Pancreas (tissue), 10 donors: Measurements from ENCODE around the gene USP3. TPM values are rescaled to one million over a fixed set of nuclear protein-coding genes. Genes with fewer than 3 reads are reported as not detected.

ENCODE experiments used
- ATAC-seq, 4 donors: fragments of 200-7000 bp; cut with Tn5 transposase; one replicate each; pipeline versions ENCODE4 v1.8.0 to v1.9.1; 2020; ENCODE audit warnings: mild to moderate bottlenecking in 4 of 4, moderate library complexity in 4 of 4
- DNase-seq, 6 donors: peaks; one replicate each; pipeline ENCODE4 v3.0.0-alpha.2; 2020
- FAIRE-seq: peaks from 2 replicates; lab custom pipeline; 2012; peaks lifted over from hg19 to GRCh38; lab: Jason Lieb, UNC
- H3K27ac ChIP-seq, 4 donors: fragments of 200-600 bp; sonication (generic); 1 replicate in 3 of 4; 2 replicates in 1 of 4; pipeline versions ENCODE4 v1.5.0 to v1.8.0; 2020
- H3K27me3 ChIP-seq, 4 donors: fragments of 200-600 bp; one replicate each; pipeline ENCODE4 v1.8.0; 2021
- H3K36me3 ChIP-seq, 3 donors: fragments of 200-600 bp; sonication (generic) in 1 of 3; one replicate each; pipeline versions ENCODE4 v1.5.0 to v1.8.0; 2020 to 2021
- H3K4me1 ChIP-seq, 3 donors: fragments of 200-600 bp; one replicate each; pipeline ENCODE4 v1.8.0; 2021
- H3K4me3 ChIP-seq, 4 donors: fragments of 200-600 bp; sonication (generic) in 2 of 4; one replicate each; pipeline versions ENCODE4 v1.5.0 to v1.8.0; 2020 to 2021
- H3K9me3 ChIP-seq, 4 donors: fragments of 200-600 bp; one replicate each; pipeline ENCODE4 v1.8.0; 2021
- WGBS, 2 donors: extraction: QIAGEN DNeasy Blood & Tissue Kit; methylation state at CpG; one replicate each; pipeline ENCODE4 v1.1.7; 2013; 5-methylcytosine and 5-hydroxymethylcytosine counted together
- intact Hi-C, 3 donors: fragments of 100-400 bp; cut with DNase I; formaldehyde crosslinking; loops; one replicate each; pipeline versions ENCODE4 v1.11.1 to v1.14.2; 2022
- polyA plus RNA-seq, 2 donors: library from polyadenylated mRNA; stranded (reverse); fragments of 200-250 nt; gene quantifications; one replicate each; pipeline ENCODE4 v1.2.3, GENCODE V29; 2013
- total RNA-seq, 6 donors: library from RNA; stranded (reverse); fragmentation: NEBNext Ultra II Directional in 4 of 6; extraction: Animal tissue kit (Norgen Biotek cat#: 25700) in 4 of 6; gene quantifications; one replicate each; pipeline versions ENCODE4 v1.2.1 to v1.2.4, GENCODE V29; 2021 to 2023
- TF ChIP-seq, protein P1 (sequence below), 4 donors: fragments of 200-600 bp; sonication (generic) in 3 of 4; IDR thresholded peaks; one replicate each; pipeline versions ENCODE4 v1.5.0 to v1.8.0; 2021; ENCODE audit warnings: antibody characterized with exemption in 4 of 4
- donor health status: healthy with polysubstance abuse.
- donor health status: DM: no; HTN: no; CAD: no; lungs with moderate emphysema.
- donor health status: DM: no; HTN: no; CAD: no.
- donor health status: control.
- donor health status: control.
- donor health status: Bipolar disorder and iron deficiency.
- donor health status: DM: yes; HTN: yes; CAD: no.
- donor health status: DM: no; HTN: no; CAD: no.
- donor health status: DM: no; HTN: no; CAD: no.
- donor health status: DM: yes; HTN: yes; CAD: no.

USP3 gene
- total and polyA plus RNA-seq, 8 donors, result 28.5 to 50.8 (median 41.2) TPM

GRCh38 chr15:63458794-63459395 lies 45.5 kb upstream of the USP3 start:
- Histone ChIP-seq H3K36me3 (no peaks in the 10 kb centered on the region), H3K4me3 (no peak overlapping the region), H3K27me3 (no peaks in the 10 kb centered on the region), H3K27ac (no peak overlapping the region), H3K9me3 (no peaks in the 10 kb centered on the region), H3K4me1 (peaks cover 4 to 21% (median 11%) of the 10 kb centered on the region in 3 donors)
- TF ChIP-seq, protein P1, sequence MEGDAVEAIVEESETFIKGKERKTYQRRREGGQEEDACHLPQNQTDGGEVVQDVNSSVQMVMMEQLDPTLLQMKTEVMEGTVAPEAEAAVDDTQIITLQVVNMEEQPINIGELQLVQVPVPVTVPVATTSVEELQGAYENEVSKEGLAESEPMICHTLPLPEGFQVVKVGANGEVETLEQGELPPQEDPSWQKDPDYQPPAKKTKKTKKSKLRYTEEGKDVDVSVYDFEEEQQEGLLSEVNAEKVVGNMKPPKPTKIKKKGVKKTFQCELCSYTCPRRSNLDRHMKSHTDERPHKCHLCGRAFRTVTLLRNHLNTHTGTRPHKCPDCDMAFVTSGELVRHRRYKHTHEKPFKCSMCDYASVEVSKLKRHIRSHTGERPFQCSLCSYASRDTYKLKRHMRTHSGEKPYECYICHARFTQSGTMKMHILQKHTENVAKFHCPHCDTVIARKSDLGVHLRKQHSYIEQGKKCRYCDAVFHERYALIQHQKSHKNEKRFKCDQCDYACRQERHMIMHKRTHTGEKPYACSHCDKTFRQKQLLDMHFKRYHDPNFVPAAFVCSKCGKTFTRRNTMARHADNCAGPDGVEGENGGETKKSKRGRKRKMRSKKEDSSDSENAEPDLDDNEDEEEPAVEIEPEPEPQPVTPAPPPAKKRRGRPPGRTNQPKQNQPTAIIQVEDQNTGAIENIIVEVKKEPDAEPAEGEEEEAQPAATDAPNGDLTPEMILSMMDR (IDR thresholded peaks at IDR 0.05), result no peak
- no peak for FAIRE-seq
- DNase-seq, result no peak
- intact Hi-C loops, result no loop called here
- ATAC-seq, result no peak
- WGBS, 2 donors, result 87 to 95% methylated on average over 33 to 36 of the region's 36 CpGs

DNA sequence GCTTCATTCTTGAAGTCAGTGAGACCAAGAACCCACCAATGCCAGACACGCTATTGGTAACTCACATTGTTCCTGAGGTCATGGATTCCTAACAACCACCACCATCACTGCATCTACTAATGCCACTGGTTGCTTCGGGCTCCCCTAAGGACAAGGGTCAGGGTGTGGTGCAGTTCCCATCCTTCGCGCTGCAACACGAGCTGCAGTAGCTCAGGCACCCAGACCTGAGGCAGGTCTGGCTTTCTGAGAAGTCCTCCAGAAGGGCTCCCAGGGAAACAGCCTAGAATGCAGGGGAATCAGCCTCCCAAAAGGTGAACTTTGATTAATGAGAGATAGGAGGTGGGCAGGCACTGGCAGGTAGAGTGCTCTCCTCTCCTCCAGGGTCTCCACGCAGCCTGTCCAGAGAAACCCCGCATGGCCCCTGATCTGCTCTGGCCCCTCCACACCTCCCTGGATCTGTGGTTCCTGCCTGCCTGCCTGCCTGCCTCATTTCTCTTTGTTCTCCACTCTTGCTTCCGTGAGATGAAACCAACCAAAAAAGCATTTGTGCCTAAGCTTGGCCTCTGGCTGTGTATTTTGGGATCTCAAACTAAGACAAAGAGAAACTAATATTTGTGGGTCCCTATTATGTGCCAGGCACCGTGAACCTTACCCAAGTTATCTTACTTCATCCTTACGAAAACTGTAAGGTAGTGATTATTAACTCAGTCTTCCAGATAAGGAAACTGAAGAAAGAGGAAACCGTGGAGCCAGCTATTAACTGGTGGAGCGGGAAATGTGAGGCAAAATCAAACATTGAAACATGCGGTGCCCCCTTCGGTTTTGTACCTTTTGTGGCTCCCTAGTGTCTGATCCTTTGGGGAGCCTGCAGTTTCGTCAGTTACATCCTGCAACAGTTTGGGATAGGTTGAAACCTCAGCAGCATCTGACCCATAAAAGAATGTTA lies 43.9 kb upstream of the USP3 start:
- TF ChIP-seq, protein P1 (IDR thresholded peaks at IDR 0.05), result no peak
- Histone ChIP-seq H3K27me3 (no peaks in the 10 kb centered on the region), H3K9me3 (no peaks in the 10 kb centered on the region), H3K27ac (no peak overlapping the region), H3K4me3 (no peak overlapping the region), H3K36me3 (no peaks in the 10 kb centered on the region), H3K4me1 (peaks cover 4 to 21% (median 11%) of the 10 kb centered on the region in 3 donors)
- no peak for DNase-seq
- intact Hi-C loops, result no loop called here
- ATAC-seq, result peak in 1 of 4 donors; percentile 7
- 58 to 64% methylated on average over 14 to 15 of the region's 15 CpGs for WGBS, 2 donors
- no peak for FAIRE-seq

DNA sequence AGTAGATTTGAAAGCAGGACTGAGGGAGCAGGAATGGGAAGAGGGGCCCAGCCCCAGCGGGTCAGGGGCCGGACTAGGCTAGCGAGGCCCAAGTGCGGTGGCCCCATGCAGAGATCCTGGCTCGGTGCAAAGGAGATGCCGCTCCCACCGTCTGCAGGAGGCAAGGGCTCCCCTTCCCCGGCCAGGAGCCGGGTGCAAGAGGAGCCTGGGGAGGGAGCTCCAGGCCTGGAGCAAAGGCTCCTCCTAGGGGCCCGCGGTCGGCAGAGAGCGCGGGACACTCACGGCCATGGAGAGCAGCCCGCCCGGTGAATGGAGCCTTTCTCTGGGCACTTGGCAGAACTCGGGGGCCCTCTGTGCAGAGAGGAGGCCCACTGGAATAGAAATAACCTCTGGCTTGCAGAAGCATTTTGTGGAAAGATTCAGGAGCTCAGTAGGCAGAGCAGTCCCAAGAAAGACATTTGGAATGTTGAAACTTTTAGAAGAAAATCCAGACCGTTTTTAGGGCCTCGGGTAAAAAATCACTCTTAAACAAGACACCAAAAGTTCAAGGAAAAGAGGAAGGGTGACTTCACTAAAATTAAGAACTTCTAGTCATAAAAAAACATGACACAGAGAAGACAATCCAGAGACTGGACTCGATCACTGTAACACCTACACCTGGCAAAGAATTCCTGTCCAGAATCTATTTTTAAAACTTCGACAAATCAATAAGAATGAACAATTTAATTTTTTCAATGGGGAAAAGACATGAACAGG lies 43.0 kb upstream of the USP3 start:
- FAIRE-seq (no peak), ATAC-seq (peak in 1 of 4 donors; percentile 24), DNase-seq (no peak)
- Histone ChIP-seq H3K36me3 (no peaks in the 10 kb centered on the region), H3K4me3 (no peak overlapping the region), H3K27me3 (no peaks in the 10 kb centered on the region), H3K4me1 (peaks cover 4 to 21% (median 11%) of the 10 kb centered on the region in 3 donors), H3K9me3 (no peaks in the 10 kb centered on the region), H3K27ac (peak overlapping the region in 1 of 4 donors; percentile 10)
- TF ChIP-seq, protein P1 (IDR thresholded peaks at IDR 0.05), result no peak
- WGBS, 2 donors, result 81% methylated on average over 22 of the region's 22 CpGs
- intact Hi-C loops, result no loop called here

DNA sequence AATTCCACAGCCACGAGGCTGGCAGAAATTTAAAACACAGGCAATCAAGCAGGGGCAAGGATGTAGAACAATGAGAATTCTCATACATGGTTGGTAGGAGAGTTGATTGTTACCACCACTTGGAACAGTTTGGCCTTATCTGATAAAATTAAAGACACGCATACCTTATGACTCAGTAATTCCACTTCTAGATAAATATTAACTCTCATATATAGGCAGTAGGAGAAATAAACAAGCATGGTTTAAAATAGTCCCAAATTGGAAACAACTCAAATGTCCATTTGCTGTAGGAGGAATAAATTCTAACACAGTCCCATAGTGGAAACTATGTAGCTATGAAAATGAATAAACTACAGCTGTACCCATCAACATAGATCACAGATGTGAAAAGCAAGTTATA lies 42.3 kb upstream of the USP3 start:
- Histone ChIP-seq H3K9me3 (no peaks in the 10 kb centered on the region), H3K4me1 (peaks cover 4 to 21% (median 11%) of the 10 kb centered on the region in 3 donors), H3K36me3 (no peaks in the 10 kb centered on the region), H3K27me3 (no peaks in the 10 kb centered on the region), H3K27ac (peak overlapping the region in 2 of 4 donors; percentile 5 to 10), H3K4me3 (no peak overlapping the region)
- DNase-seq (no peak), ATAC-seq (peak; percentile 55 to 68 (median 62)), FAIRE-seq (no peak)
- intact Hi-C loops, result no loop called here
- TF ChIP-seq, protein P1 (IDR thresholded peaks at IDR 0.05), result no peak
- WGBS, 2 donors, result 14 to 16% methylated on average over 2 of the region's 2 CpGs
